NCI-H748 (cell line): Measurements from ENCODE around the gene CREB3L2.
"Not testable (repeated sequence)": the region's sequence is repeated elsewhere in the genome, so short reads cannot be mapped to it uniquely, and the experiment has no call there.

Source experiments
- DNase-seq: peaks from one replicate; lab custom pipeline; 2025; ENCODE audit not compliant: unreplicated experiment; lab: John Stamatoyannopoulos, UW

Gene CREB3L2

GRCh38 chr7:137847568-137848050 lies 154.3 kb downstream of the CREB3L2 start:
- DNase-seq, result peak; percentile 75

DNA sequence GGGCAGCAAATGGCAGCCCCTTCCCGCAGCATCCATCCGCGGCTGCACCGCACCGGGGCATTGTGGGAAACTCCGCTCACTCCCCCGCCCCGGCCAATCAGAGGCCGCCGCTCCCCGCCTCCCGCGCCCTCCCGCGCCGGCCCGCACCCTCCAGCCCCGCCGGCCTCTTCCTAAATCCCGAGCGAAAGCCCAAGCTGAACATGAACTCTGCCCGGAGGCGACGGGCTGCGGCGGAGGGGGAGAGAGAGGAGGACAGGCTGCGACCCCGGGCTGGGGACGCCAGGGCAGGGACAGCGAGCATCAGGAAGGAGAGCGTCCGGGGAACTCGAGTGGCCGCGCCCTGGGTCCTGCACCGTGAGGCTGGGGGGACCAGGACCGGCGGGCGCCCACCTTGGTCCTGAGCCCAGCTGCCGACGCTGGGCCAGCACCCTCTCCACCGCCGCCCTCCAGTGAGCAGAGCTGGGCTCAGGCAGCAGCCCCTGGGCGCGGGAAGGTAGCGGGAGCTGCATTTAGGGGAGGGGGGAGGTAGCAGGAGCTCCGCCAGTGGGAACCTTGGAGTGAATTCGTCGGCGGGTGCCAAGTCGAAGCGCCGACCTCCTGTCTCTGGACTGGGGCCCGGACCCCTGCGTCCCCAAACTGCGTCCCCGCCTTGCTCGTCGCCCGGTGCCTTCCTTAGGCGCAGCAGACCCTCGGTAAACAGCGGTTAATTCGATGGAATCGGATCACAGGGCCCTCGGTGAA lies 154.9 kb downstream of the CREB3L2 start, which contains the start of gene DGKI:
Gene DGKI (minus strand): TSS at position 148 of the 741 bp plus-strand sequence.
- DNase-seq, result peak; percentile 84

DNA sequence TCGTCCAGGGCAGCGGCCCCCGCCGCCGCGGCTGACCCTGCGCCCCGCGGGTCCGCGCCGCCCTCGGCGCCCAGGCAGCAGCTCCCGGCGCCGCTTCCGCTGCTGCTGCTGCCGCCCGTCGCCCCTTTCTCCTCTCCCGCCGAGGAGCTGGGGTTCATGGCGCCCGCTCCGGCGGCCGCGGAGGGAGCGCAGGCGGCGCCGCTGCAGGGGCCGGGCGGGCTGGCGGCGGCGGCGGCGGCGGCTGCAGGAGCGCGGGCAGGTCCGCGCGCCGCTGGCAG lies 155.4 kb downstream of the CREB3L2 start:
- DNase-seq, result no peak

- no peak for DNase-seq
Observed at GRCh38 chr7:137844677-137845425, 157.0 kb downstream of the CREB3L2 start.

DNA sequence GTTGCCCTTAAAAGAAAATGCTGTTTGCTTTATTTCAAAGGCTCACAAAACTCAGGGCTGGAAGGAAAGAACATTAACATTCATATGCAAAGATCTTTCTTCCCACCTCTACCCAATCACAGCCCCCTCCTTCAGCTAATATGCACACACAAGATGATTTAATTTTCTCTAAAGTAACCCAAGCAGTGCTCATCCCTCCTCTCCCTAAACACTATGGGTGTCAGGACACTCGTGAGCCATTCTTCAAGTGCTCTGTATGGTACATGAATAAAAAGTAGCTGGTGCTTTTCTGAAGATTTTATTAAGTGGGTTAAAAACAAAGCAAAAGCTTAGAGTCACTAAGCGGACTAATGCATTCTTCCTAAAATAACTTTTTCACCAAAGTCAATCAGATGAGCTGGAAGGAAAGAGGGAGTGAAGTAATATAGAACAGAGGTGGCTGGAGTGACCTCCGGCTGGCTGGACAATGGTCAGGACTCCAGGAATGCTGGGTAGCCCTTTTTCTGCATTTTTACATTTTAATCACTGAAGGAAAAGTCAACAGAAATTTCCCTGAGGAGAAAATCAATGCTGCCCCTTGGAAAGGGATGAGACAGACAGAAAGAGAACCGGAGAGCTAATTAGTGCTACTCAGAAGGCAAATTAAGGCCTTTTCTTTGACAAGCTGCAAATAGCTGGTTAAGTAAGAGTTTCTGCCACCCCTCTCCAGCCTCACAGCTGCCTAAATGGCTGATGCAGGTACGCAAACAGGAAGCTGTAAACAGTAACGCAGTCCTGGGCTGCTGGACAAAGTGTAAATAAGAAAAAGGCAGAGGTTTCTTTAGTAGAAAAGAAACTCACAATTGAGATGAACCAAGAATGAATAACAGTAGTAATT lies 161.7 kb downstream of the CREB3L2 start:
- DNase-seq, result peak; percentile 66

DNA sequence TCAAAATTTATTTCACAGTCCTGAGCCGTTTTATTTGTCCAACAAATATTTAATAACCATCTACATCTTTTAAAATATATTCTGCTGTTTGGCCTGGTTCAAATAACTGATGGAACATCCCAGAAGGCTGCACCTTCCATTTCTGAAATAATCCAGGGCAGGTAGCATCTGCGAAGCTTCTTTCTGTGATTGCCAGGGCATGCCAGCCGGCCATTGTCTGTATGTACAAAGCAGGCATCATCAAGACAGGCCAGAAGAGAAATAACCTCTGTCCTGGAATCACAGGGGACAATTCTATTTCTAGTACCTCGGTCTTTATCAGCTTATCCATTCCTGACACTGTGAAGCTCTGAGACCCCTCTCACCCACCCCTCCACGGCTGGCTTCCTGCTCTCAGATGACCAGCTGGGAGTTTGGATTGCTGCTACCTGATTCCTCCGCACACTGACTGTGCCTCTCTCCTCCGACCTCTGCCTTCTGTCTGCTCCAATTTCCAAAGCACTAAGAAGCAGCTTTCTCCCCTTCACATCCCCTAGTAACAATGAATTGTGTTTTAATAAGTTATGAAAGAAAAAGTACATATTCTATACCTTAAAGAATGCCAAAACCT lies 163.1 kb downstream of the CREB3L2 start:
- no peak for DNase-seq

- DNase-seq, result no peak
Observed at GRCh38 chr7:137836541-137836940, 165.3 kb downstream of the CREB3L2 start.

DNA sequence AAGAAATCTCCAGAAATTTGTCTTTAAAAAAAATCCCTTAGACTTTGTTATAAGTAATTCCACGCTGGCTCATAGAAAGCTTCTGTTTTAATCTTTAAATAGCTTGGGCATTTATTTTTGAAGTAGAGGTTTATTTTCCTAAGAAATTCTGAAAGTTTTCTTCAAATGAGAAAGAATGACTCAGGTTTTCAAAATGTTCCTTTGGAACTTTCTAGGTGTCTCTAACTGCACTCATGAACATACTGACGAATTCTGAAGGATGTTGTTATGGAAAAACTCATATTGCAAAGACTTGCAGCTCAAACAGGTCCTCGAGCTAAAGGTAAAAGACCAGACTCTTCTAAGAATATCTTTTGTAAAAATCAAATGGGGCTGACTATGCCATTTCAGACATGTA lies 165.8 kb downstream of the CREB3L2 start:
- no peak for DNase-seq

- no peak for DNase-seq
Observed at GRCh38 chr7:137835486-137836112, 166.3 kb downstream of the CREB3L2 start.

DNA sequence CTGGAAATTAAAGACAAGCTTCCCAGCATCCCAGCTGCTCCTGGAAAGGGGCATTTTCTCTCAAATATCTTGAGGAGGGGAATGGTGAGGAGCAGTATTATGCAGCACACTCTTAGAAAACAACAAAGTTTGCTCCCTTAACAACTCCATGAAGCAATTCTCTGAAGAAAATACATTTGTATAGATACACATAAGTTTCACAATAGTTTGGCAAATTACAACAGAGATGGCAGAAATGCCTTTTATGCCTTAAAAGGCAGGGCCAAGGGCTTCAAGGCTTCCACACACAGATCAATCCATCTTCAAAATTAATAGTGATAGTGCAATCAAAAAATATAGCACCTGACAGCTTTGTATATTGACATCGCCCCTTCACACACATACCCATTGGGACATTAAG lies 167.3 kb downstream of the CREB3L2 start:
- DNase-seq, result no peak

DNA sequence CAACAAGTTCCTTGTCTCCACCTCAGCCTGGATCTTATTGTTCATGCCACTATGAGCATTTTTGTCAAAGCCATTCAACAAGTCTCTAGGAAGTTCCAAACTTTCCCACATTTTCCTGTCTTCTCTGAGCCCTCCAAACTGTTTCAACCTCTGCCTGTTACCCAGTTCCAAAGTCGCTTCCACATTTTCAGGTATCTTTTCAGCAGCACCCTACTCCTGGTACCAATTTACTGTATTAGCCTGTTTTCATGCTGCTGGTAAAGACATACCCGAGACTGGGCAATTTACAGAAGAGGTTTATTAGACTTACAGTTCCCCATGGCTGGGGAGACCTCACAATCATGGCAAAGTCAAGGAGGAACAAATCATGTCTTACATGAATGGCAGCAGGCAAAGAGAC lies 168.9 kb downstream of the CREB3L2 start:
- not testable (repeated sequence) for DNase-seq

- no peak for DNase-seq
Observed at GRCh38 chr7:137832382-137832781, 169.5 kb downstream of the CREB3L2 start.

DNA sequence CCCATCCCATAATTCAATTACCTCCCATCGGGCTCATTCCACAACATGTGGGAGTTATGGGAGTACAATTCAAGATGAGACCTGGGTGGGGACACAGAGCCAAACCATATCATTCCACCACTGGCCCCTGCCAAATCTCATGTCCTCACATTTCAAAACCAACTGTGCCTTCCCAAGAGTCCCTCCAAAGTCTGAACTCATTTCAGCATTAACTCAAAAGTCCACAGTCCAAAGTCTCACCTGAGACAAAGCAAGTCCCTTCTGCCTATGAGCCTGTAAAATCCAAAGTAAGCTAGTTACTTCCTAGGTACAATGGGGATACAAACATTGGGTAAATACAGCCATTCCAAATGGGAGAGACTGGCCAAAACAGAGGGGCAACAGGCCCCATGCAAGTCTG lies 170.3 kb downstream of the CREB3L2 start:
- DNase-seq, result not testable (repeated sequence)

GRCh38 chr7:137829337-137829992 lies 172.4 kb downstream of the CREB3L2 start:
- no peak for DNase-seq

GRCh38 chr7:137828456-137828855 lies 173.4 kb downstream of the CREB3L2 start:
- DNase-seq, result no peak

DNA sequence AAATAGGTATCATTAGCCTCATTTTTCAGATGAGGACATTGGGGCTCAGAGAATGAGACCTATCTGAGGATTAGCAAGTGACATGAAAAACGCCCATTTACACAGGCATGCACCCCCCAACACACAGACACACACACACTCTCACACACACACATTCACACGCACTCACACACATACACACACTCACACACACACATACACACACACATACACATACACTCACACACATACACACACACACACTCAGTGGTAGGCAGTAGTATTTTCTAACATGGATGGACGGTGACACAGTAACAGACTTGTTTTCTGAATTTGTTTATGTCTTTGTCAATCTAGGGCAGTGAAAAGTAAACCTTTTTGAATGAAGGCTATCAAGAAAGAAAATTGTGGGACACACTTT lies 176.4 kb downstream of the CREB3L2 start:
- DNase-seq, result no peak
